GM23248 (cell line): ENCODE results near the gene GATA5. TPM values are rescaled to one million over a fixed set of nuclear protein-coding genes. Genes with fewer than 3 reads are reported as not detected.

Source experiments
- DNase-seq: peaks from one replicate; pipeline ENCODE4 v3.0.0-alpha.2; 2015
- H2AFZ ChIP-seq: fragments of 200-600 bp; sonication (generic); 2 replicates; pipeline ENCODE4 v1.6.1; 2016; ENCODE audit warnings: antibody characterized with exemption
- H3F3A ChIP-seq: fragments of 200-600 bp; sonication (generic); 2 replicates; pipeline ENCODE4 v1.6.1; 2016; ENCODE audit warnings: mild to moderate bottlenecking, antibody characterized with exemption, mixed run types; ENCODE audit not compliant: insufficient read depth
- H3K27ac ChIP-seq: fragments of 200-600 bp; sonication (generic); 2 replicates; pipeline ENCODE4 v1.5.1; 2016; ENCODE audit warnings: mild to moderate bottlenecking
- H3K27me3 ChIP-seq: fragments of 200-600 bp; sonication (generic); replicated peaks from 2 replicates; pipeline ENCODE4 v1.6.1; 2016; ENCODE audit warnings: mild to moderate bottlenecking; ENCODE audit not compliant: insufficient read depth
- H3K36me3 ChIP-seq: fragments of 200-600 bp; sonication (generic); 2 replicates; pipeline ENCODE4 v1.6.1; 2016; ENCODE audit warnings: low read depth, mild to moderate bottlenecking
- H3K4me1 ChIP-seq: fragments of 200-600 bp; sonication (generic); 2 replicates; pipeline ENCODE4 v1.6.1; 2016; ENCODE audit warnings: mild to moderate bottlenecking; ENCODE audit not compliant: insufficient read depth
- H3K4me2 ChIP-seq: fragments of 200-600 bp; sonication (generic); one replicate; pipeline ENCODE4 v1.6.1; 2016; ENCODE audit warnings: mild to moderate bottlenecking; ENCODE audit not compliant: unreplicated experiment
- H3K4me3 ChIP-seq: fragments of 200-600 bp; sonication (generic); 2 replicates; pipeline ENCODE4 v1.5.1; 2016; ENCODE audit warnings: mild to moderate bottlenecking
- H3K79me2 ChIP-seq: fragments of 200-600 bp; sonication (generic); 2 replicates; pipeline ENCODE4 v1.6.1; 2016; ENCODE audit warnings: mild to moderate bottlenecking; ENCODE audit not compliant: insufficient read depth
- H3K9ac ChIP-seq: fragments of 200-600 bp; sonication (generic); 2 replicates; pipeline ENCODE4 v1.6.1; 2016; ENCODE audit warnings: mild to moderate bottlenecking
- H3K9me2 ChIP-seq: fragments of 200-600 bp; sonication (generic); 2 replicates; pipeline ENCODE4 v1.6.1; 2016; ENCODE audit warnings: mixed run types, mild to moderate bottlenecking, moderate library complexity; ENCODE audit not compliant: insufficient read depth
- H3K9me3 ChIP-seq: fragments of 200-600 bp; sonication (generic); one replicate; pipeline ENCODE4 v1.6.1; 2017; ENCODE audit warnings: low read depth
- H4K20me1 ChIP-seq: fragments of 200-600 bp; sonication (generic); 2 replicates; pipeline ENCODE4 v1.6.0; 2016; ENCODE audit not compliant: insufficient read depth
- EZH2 ChIP-seq: fragments of 200-600 bp; sonication (generic); IDR thresholded peaks from 2 replicates; pipeline ENCODE4 v1.6.1; 2018; ENCODE audit warnings: antibody characterized with exemption, mild to moderate bottlenecking; ENCODE audit not compliant: insufficient read depth, poor library complexity, severe bottlenecking
- EZH2phosphoT487 ChIP-seq: fragments of 200-600 bp; sonication (generic); IDR thresholded peaks from 2 replicates; pipeline ENCODE4 v1.6.1; 2018; ENCODE audit warnings: antibody characterized with exemption, moderate library complexity, mild to moderate bottlenecking, low read depth; ENCODE audit not compliant: insufficient read depth
- WGBS, 2 experiments: methylation state at CpG; one replicate each; pipeline ENCODE4 v1.1.6; 2015 to 2017; ENCODE audit warnings: low lambda C conversion rate in 2 of 2, low coverage in 1 of 2; ENCODE audit errors: missing lambda C conversion rate in 2 of 2; 5-methylcytosine and 5-hydroxymethylcytosine counted together
- in situ Hi-C: fragments of 300-500 bp; cut with MboI; formaldehyde crosslinking; loops from 2 replicates; pipeline ENCODE4 v1.15.0; 2020
- polyA plus RNA-seq: library from polyadenylated mRNA; unstranded; fragments of >200 nt; fragmentation: Nextera tagmentation; extraction: Ambion mirVana; gene quantifications from 2 replicates; pipeline ENCODE4 v1.2.1, GENCODE V29; 2016
- total RNA-seq: library from RNA; depleted of rRNA; stranded (reverse); fragments of >200 nt; shearing (Covaris generic); gene quantifications from 2 replicates; pipeline ENCODE4 v1.2.3, GENCODE V29; 2014

Gene GATA5
- total and polyA plus RNA-seq, 2 experiments from 2014 or later: not detected

GRCh38 chr20:62480318-62480717 is 4.5 kb upstream of the GATA5 start:
- H3K4me2 ChIP-seq: no peak overlapping the region
- no peak overlapping the region for H2AFZ ChIP-seq
- no peaks in the 10 kb centered on the region for H3K79me2 ChIP-seq
- in situ Hi-C loops: no loop called here
- TF ChIP-seq EZH2: no peak
- TF ChIP-seq EZH2phosphoT487: no peak
- no peaks in the 10 kb centered on the region for H4K20me1 ChIP-seq
- no peaks in the 10 kb centered on the region for H3F3A ChIP-seq
- H3K4me3 ChIP-seq: no peak overlapping the region
- 34 to 35% methylated on average over 8 to 9 of the region's 9 CpGs for WGBS, 2 experiments
- no peak overlapping the region for H3K27ac ChIP-seq
- H3K4me1 ChIP-seq: no peaks in the 10 kb centered on the region
- no peaks in the 10 kb centered on the region for H3K9me3 ChIP-seq
- no peak overlapping the region for H3K9ac ChIP-seq
- DNase-seq: no peak
- H3K27me3 ChIP-seq: peaks cover 63% of the 10 kb centered on the region
- H3K36me3 ChIP-seq: no peaks in the 10 kb centered on the region
- H3K9me2 ChIP-seq: no peaks in the 10 kb centered on the region

GRCh38 chr20:62479656-62480055 is 3.9 kb upstream of the GATA5 start:
- 19 to 24% methylated on average over 5 of the region's 5 CpGs for WGBS, 2 experiments
- H4K20me1 ChIP-seq: no peaks in the 10 kb centered on the region
- in situ Hi-C loops: no loop called here
- no peak overlapping the region for H3K4me2 ChIP-seq
- no peaks in the 10 kb centered on the region for H3K79me2 ChIP-seq
- DNase-seq: no peak
- no peak overlapping the region for H3K27ac ChIP-seq
- H3K9me3 ChIP-seq: no peaks in the 10 kb centered on the region
- H3K27me3 ChIP-seq: peaks cover 62% of the 10 kb centered on the region
- no peak for TF ChIP-seq EZH2phosphoT487
- no peak for TF ChIP-seq EZH2
- no peaks in the 10 kb centered on the region for H3K9me2 ChIP-seq
- no peak overlapping the region for H2AFZ ChIP-seq
- H3K4me3 ChIP-seq: no peak overlapping the region
- no peak overlapping the region for H3K9ac ChIP-seq
- no peaks in the 10 kb centered on the region for H3K36me3 ChIP-seq
- H3K4me1 ChIP-seq: no peaks in the 10 kb centered on the region
- no peaks in the 10 kb centered on the region for H3F3A ChIP-seq

DNA sequence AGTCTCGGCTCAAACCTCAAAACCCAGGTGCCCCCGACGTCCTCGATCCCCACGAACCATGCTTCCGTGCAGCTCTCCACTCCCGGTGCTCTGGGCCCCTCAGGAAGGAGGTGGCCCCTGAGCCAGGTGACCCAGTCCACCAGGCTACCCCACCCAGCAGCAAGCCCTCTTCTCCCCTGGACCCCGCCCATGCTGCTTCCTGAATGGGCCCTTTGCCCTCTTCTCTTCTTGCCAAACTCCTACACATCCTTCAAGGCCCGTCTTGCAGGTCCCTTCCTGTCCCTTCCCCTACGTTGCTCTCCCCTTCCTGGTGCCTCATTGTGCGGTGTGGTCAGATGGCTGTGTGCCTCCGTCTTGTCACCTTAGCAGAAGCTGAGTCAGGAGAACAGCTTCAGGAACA is 3.4 kb upstream of the GATA5 start:
- no peak overlapping the region for H3K9ac ChIP-seq
- no peaks in the 10 kb centered on the region for H3K9me2 ChIP-seq
- 43 to 53% methylated on average over 5 to 12 of the region's 12 CpGs for WGBS, 2 experiments
- H3K36me3 ChIP-seq: no peaks in the 10 kb centered on the region
- no peaks in the 10 kb centered on the region for H3K79me2 ChIP-seq
- H3K27ac ChIP-seq: no peak overlapping the region
- H3K4me2 ChIP-seq: no peak overlapping the region
- no peak for TF ChIP-seq EZH2
- H3K9me3 ChIP-seq: no peaks in the 10 kb centered on the region
- H2AFZ ChIP-seq: no peak overlapping the region
- no peak for DNase-seq
- H3K4me3 ChIP-seq: no peak overlapping the region
- no peaks in the 10 kb centered on the region for H4K20me1 ChIP-seq
- in situ Hi-C loops: no loop called here
- no peaks in the 10 kb centered on the region for H3F3A ChIP-seq
- H3K27me3 ChIP-seq: peaks cover 65% of the 10 kb centered on the region
- H3K4me1 ChIP-seq: no peaks in the 10 kb centered on the region

GRCh38 chr20:62477669-62478455 is 2.1 kb upstream of the GATA5 start:
- Histone ChIP-seq H3K9me3 (no peaks in the 10 kb centered on the region), H3K36me3 (no peaks in the 10 kb centered on the region), H3K4me1 (no peaks in the 10 kb centered on the region), H3K79me2 (no peaks in the 10 kb centered on the region), H3K4me2 (no peak overlapping the region), H2AFZ (no peak overlapping the region), H3K9me2 (no peaks in the 10 kb centered on the region), H4K20me1 (no peaks in the 10 kb centered on the region), H3K9ac (no peak overlapping the region), H3K4me3 (no peak overlapping the region), H3K27ac (no peak overlapping the region), H3K27me3 (peaks cover 69% of the 10 kb centered on the region), H3F3A (no peaks in the 10 kb centered on the region)
- WGBS, 2 experiments: 23 to 25% methylated on average over 34 to 37 of the region's 37 CpGs
- no peak for DNase-seq
- in situ Hi-C loops: no loop called here
- TF ChIP-seq EZH2phosphoT487 (no peak), EZH2 (no peak)
